C4-2B (cell line): ENCODE results near the gene PEX14.
"Not testable (repeated sequence)": the region's sequence is repeated elsewhere in the genome, so short reads cannot be mapped to it uniquely, and the experiment has no call there.

Source experiments
- ZFX ChIP-seq: fragments of 450-650 bp; IDR thresholded peaks from 2 replicates; pipeline ENCODE4 v1.6.1; 2017
- TF ChIP-seq, protein P1 (sequence below): fragments of 450-650 bp; conservative IDR thresholded peaks from 2 replicates; pipeline ENCODE4 v1.5.1; 2017; ENCODE audit warnings: mild to moderate bottlenecking

DNA sequence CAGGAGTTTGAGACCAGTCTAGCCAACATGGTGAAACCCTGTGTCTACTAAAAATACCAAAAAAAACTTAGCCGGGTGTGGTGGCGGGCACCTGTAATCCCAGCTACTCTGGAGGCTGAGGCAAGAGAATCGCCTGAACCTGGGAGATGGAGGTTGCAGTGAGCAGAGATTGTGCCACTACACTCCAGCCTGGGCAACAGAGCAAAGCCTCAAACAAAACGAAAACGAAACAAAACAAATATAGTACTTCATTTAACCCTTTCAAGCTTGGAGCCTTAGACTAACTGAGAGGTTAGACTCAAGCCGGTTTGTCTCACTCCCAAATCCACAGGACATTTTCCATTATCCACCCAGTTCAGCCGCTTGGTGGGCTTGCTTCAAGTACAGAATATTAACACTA is 17.3 kb upstream of the PEX14 start:
- TF ChIP-seq, protein P1, sequence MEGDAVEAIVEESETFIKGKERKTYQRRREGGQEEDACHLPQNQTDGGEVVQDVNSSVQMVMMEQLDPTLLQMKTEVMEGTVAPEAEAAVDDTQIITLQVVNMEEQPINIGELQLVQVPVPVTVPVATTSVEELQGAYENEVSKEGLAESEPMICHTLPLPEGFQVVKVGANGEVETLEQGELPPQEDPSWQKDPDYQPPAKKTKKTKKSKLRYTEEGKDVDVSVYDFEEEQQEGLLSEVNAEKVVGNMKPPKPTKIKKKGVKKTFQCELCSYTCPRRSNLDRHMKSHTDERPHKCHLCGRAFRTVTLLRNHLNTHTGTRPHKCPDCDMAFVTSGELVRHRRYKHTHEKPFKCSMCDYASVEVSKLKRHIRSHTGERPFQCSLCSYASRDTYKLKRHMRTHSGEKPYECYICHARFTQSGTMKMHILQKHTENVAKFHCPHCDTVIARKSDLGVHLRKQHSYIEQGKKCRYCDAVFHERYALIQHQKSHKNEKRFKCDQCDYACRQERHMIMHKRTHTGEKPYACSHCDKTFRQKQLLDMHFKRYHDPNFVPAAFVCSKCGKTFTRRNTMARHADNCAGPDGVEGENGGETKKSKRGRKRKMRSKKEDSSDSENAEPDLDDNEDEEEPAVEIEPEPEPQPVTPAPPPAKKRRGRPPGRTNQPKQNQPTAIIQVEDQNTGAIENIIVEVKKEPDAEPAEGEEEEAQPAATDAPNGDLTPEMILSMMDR, result not testable (repeated sequence)
- not testable (repeated sequence) for TF ChIP-seq ZFX
